Measurements from ENCODE around the gene GPC6. TPM values are rescaled to one million over a fixed set of nuclear protein-coding genes. Genes with fewer than 3 reads are reported as not detected.

Gene GPC6
- total and polyA plus RNA-seq, 2 donors (not counting 3 experiments of a cell fraction or from before 2014, with no cell fraction given): 0.01 TPM; not detected in 1

DNA sequence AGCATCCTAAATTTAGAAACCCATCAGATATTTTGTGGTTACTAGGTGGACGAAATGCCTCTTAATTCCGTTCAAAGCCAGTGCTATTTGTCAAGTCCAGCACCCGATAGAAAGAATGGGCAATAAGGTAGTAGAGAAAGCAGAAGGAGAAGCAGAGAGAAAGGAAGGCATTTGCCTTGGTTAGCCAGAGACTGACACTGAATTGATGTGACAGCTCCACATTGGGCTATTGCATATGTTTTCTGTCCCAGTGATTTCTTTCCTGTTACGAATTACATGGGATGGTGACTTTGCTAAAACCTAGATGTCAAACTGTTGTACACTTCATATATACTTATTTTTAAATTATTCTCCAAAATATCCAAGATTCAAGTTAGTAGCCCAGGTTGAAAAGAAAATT, 710.3 kb downstream of the GPC6 start:
- FAIRE-seq: no peak

DNA sequence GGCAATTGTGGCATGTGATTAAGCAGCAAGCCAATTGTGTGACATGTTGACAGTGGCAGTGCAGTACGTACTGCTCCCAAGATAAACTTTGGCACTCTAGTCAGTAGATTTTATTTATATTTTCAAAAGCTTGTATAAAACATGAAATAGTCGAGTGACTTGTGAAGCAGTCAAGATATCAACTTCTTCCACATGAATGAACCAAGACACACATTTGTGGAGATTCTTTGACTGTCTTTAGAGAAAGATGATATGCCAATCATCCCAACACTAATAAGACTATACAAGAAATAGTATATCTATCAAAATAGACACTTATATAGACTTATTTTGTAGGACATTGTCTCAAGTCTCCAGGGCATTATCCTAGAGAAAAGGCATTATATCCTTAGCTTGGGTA, 714.8 kb downstream of the GPC6 start:
- Histone ChIP-seq H3K79me2 (ENCODE audit: control insufficient read depth, insufficient read depth, low read length) (no peaks in the 10 kb centered on the region), H3K9ac (replicated peaks; ENCODE audit: extremely low read depth, insufficient read depth, low read length) (no peak overlapping the region), H3K4me3 (replicated peaks in 1 of 3; ENCODE audit: insufficient read depth in 1 of 3, low read depth in 1 of 3, low read length in 3 of 3) (no peak overlapping the region), H3K9me1 (replicated peaks; ENCODE audit: control insufficient read depth, extremely low read depth, insufficient read depth, low read length) (no peaks in the 10 kb centered on the region), H3K4me2 (ENCODE audit: insufficient read depth, low read length) (no peak overlapping the region), H3K27ac (ENCODE audit: insufficient read depth, low read depth, low read length) (no peak overlapping the region), H3K4me1 (ENCODE audit: control insufficient read depth, extremely low read depth, insufficient read depth, low read length) (no peaks in the 10 kb centered on the region), H4K20me1 (replicated peaks; ENCODE audit: control insufficient read depth, extremely low read depth, insufficient read depth, low read length) (no peaks in the 10 kb centered on the region), H3K36me3 (ENCODE audit: control insufficient read depth in 2 of 2, extremely low read depth in 1 of 2, insufficient read depth in 2 of 2, low read length in 2 of 2) (no peaks in the 10 kb centered on the region), H3K9me3 (replicated peaks; ENCODE audit: control insufficient read depth, insufficient read depth, low read length) (no peaks in the 10 kb centered on the region), H2AFZ (ENCODE audit: low read depth, low read length) (no peak overlapping the region), H3K27me3 (ENCODE audit: control insufficient read depth in 2 of 2, insufficient read depth in 2 of 2, low read length in 2 of 2) (no peaks in the 10 kb centered on the region)
- BruUV-seq (replicated peaks): no TSS peak
- CTCF ChIA-PET: no interaction called here
- no peak for FAIRE-seq
- TF ChIP-seq MYC (IDR thresholded peaks at IDR 0.05; ENCODE audit: low read depth, low read length) (no peak), EZH2 (IDR thresholded peaks at IDR 0.05; ENCODE audit: borderline replicate concordance, low read depth, low read length, severe bottlenecking) (no peak), FOS (IDR thresholded peaks at IDR 0.05; ENCODE audit: borderline replicate concordance, insufficient read depth, low read length) (no peak)
- dilution Hi-C loops (cut with MboI; ENCODE audit: extremely low pct_ligation_motif_present, low sequenced_read_pairs) (no loop called here), intact Hi-C loops (cut with micrococcal nuclease) (no loop called here)
- POLR2A ChIA-PET: no interaction called here
- DNase-seq (ENCODE audit: low read depth, low spot score): no peak

More for the DNA sequence above, 710.3 kb downstream of the GPC6 start:
- no peak for DNase-seq (ENCODE audit: low read depth, low spot score)
- no TSS peak for BruUV-seq (replicated peaks)
- POLR2A ChIA-PET: no interaction called here
- Histone ChIP-seq H3K79me2 (ENCODE audit: control insufficient read depth, insufficient read depth, low read length) (no peaks in the 10 kb centered on the region), H3K9me1 (replicated peaks; ENCODE audit: control insufficient read depth, extremely low read depth, insufficient read depth, low read length) (no peaks in the 10 kb centered on the region), H3K9ac (replicated peaks; ENCODE audit: extremely low read depth, insufficient read depth, low read length) (no peak overlapping the region), H3K27ac (ENCODE audit: insufficient read depth, low read depth, low read length) (no peak overlapping the region), H3K9me3 (replicated peaks; ENCODE audit: control insufficient read depth, insufficient read depth, low read length) (peaks cover 2% of the 10 kb centered on the region), H4K20me1 (replicated peaks; ENCODE audit: control insufficient read depth, extremely low read depth, insufficient read depth, low read length) (no peaks in the 10 kb centered on the region), H3K4me3 (replicated peaks in 1 of 3; ENCODE audit: insufficient read depth in 1 of 3, low read depth in 1 of 3, low read length in 3 of 3) (no peak overlapping the region), H3K4me1 (ENCODE audit: control insufficient read depth, extremely low read depth, insufficient read depth, low read length) (no peaks in the 10 kb centered on the region), H3K27me3 (ENCODE audit: control insufficient read depth in 2 of 2, insufficient read depth in 2 of 2, low read length in 2 of 2) (no peaks in the 10 kb centered on the region), H2AFZ (ENCODE audit: low read depth, low read length) (no peak overlapping the region), H3K36me3 (ENCODE audit: control insufficient read depth in 2 of 2, extremely low read depth in 1 of 2, insufficient read depth in 2 of 2, low read length in 2 of 2) (no peaks in the 10 kb centered on the region), H3K4me2 (ENCODE audit: insufficient read depth, low read length) (no peak overlapping the region)
- intact Hi-C loops (cut with micrococcal nuclease) (no loop called here), dilution Hi-C loops (cut with MboI; ENCODE audit: extremely low pct_ligation_motif_present, low sequenced_read_pairs) (no loop called here)
- no peak for TF ChIP-seq FOS (IDR thresholded peaks at IDR 0.05; ENCODE audit: borderline replicate concordance, insufficient read depth, low read length)
- TF ChIP-seq EZH2 (IDR thresholded peaks at IDR 0.05; ENCODE audit: borderline replicate concordance, low read depth, low read length, severe bottlenecking): no peak
- TF ChIP-seq, protein P1, sequence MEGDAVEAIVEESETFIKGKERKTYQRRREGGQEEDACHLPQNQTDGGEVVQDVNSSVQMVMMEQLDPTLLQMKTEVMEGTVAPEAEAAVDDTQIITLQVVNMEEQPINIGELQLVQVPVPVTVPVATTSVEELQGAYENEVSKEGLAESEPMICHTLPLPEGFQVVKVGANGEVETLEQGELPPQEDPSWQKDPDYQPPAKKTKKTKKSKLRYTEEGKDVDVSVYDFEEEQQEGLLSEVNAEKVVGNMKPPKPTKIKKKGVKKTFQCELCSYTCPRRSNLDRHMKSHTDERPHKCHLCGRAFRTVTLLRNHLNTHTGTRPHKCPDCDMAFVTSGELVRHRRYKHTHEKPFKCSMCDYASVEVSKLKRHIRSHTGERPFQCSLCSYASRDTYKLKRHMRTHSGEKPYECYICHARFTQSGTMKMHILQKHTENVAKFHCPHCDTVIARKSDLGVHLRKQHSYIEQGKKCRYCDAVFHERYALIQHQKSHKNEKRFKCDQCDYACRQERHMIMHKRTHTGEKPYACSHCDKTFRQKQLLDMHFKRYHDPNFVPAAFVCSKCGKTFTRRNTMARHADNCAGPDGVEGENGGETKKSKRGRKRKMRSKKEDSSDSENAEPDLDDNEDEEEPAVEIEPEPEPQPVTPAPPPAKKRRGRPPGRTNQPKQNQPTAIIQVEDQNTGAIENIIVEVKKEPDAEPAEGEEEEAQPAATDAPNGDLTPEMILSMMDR (IDR thresholded peaks at IDR 0.05; ENCODE audit: extremely low read depth in 1 of 2, insufficient read depth in 1 of 2, low read depth in 1 of 2, low read length in 2 of 2): no peak
- TF ChIP-seq MYC (IDR thresholded peaks at IDR 0.05; ENCODE audit: low read depth, low read length): no peak
- TF ChIP-seq JUN (IDR thresholded peaks at IDR 0.05; ENCODE audit: borderline replicate concordance, insufficient read depth, insufficient read length, low read depth): no peak
- CTCF ChIA-PET: no interaction called here

Measured in endothelial cell of umbilical vein (primary cell).